ENCODE data around the gene NCKAP5.

NCKAP5 gene

DNA sequence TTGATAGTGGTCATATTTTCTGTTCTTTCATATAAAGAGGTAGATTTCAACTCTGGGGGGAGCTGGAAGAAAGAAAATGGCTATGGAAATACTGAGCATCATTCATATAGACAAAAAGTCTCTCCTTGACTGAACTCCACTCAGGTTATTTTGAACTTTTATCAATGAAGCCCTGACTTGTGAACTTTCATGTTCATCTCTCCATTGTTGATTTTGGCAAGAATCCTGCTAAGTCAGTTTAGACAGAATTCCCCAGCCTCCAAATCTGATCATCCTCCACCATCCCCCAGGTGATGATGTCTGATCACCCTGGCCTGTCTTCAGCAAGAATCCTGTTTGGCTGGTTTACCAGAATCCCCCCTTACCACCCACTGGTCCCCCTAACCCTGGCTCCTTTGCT is 395.0 kb downstream of the NCKAP5 start:
- TF ChIP-seq FOXM1 (IDR thresholded peaks at IDR 0.05; ENCODE audit: borderline replicate concordance, low read depth) (no peak), EGR1 (IDR thresholded peaks at IDR 0.05) (no peak), CREB1 (IDR thresholded peaks at IDR 0.05; ENCODE audit: low read depth) (no peak), TCF12 (IDR thresholded peaks at IDR 0.05; ENCODE audit: low read depth) (no peak), CEBPB (IDR thresholded peaks at IDR 0.05) (no peak), RAD21 (IDR thresholded peaks at IDR 0.05; ENCODE audit: low read depth) (no peak), TEAD4 (IDR thresholded peaks at IDR 0.05) (no peak), YY1 (IDR thresholded peaks at IDR 0.05; ENCODE audit: low read depth) (no peak), EP300 (IDR thresholded peaks at IDR 0.05; ENCODE audit: borderline replicate concordance) (no peak), NFIC (IDR thresholded peaks at IDR 0.05) (no peak), ZBTB7A (IDR thresholded peaks at IDR 0.05; ENCODE audit: low read depth) (no peak), TAF1 (IDR thresholded peaks at IDR 0.05; ENCODE audit: low read depth) (no peak)
- TF ChIP-seq, protein P1, sequence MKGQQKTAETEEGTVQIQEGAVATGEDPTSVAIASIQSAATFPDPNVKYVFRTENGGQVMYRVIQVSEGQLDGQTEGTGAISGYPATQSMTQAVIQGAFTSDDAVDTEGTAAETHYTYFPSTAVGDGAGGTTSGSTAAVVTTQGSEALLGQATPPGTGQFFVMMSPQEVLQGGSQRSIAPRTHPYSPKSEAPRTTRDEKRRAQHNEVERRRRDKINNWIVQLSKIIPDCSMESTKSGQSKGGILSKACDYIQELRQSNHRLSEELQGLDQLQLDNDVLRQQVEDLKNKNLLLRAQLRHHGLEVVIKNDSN (IDR thresholded peaks at IDR 0.05): no peak
- TF ChIP-seq, protein P2, sequence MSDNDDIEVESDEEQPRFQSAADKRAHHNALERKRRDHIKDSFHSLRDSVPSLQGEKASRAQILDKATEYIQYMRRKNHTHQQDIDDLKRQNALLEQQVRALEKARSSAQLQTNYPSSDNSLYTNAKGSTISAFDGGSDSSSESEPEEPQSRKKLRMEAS (IDR thresholded peaks at IDR 0.05): no peak
- TF ChIP-seq, protein P3, sequence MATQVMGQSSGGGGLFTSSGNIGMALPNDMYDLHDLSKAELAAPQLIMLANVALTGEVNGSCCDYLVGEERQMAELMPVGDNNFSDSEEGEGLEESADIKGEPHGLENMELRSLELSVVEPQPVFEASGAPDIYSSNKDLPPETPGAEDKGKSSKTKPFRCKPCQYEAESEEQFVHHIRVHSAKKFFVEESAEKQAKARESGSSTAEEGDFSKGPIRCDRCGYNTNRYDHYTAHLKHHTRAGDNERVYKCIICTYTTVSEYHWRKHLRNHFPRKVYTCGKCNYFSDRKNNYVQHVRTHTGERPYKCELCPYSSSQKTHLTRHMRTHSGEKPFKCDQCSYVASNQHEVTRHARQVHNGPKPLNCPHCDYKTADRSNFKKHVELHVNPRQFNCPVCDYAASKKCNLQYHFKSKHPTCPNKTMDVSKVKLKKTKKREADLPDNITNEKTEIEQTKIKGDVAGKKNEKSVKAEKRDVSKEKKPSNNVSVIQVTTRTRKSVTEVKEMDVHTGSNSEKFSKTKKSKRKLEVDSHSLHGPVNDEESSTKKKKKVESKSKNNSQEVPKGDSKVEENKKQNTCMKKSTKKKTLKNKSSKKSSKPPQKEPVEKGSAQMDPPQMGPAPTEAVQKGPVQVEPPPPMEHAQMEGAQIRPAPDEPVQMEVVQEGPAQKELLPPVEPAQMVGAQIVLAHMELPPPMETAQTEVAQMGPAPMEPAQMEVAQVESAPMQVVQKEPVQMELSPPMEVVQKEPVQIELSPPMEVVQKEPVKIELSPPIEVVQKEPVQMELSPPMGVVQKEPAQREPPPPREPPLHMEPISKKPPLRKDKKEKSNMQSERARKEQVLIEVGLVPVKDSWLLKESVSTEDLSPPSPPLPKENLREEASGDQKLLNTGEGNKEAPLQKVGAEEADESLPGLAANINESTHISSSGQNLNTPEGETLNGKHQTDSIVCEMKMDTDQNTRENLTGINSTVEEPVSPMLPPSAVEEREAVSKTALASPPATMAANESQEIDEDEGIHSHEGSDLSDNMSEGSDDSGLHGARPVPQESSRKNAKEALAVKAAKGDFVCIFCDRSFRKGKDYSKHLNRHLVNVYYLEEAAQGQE (IDR thresholded peaks at IDR 0.05; ENCODE audit: low read depth): no peak

DNA sequence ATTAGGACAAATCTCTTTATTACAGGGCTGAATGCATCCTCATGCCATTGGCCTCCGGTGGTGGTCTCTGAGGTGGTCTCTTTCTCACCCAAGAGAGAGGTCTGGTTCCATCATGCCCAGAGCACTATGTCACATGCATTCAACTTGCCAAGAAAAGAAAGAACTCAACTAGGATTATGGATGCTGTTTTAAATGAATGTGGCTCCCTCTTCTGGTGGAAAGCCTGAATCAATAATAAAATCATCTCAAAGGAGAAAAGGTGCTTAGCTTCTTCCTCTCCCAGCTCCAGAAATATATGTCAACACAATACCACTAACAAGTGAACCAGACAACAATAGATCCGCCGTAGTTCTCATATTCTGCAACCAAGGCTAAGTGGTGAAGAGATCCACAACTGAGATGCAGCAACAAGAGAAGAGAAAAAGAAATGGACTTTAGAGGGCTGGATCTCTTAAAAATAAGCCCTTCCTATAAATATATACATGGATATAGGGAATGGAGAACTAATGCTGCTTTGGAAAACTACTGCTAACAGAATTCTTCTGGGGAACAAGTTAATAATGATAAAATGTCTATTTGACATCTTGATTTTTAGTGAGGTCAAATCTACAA is 396.8 kb downstream of the NCKAP5 start:
- no peak for TF ChIP-seq CEBPB (IDR thresholded peaks at IDR 0.05)
- TF ChIP-seq RAD21 (IDR thresholded peaks at IDR 0.05; ENCODE audit: low read depth): peak; percentile 70
- TF ChIP-seq CREB1 (IDR thresholded peaks at IDR 0.05; ENCODE audit: low read depth): no peak
- no peak for TF ChIP-seq YY1 (IDR thresholded peaks at IDR 0.05; ENCODE audit: low read depth)
- TF ChIP-seq, protein P2 (IDR thresholded peaks at IDR 0.05): no peak

DNA sequence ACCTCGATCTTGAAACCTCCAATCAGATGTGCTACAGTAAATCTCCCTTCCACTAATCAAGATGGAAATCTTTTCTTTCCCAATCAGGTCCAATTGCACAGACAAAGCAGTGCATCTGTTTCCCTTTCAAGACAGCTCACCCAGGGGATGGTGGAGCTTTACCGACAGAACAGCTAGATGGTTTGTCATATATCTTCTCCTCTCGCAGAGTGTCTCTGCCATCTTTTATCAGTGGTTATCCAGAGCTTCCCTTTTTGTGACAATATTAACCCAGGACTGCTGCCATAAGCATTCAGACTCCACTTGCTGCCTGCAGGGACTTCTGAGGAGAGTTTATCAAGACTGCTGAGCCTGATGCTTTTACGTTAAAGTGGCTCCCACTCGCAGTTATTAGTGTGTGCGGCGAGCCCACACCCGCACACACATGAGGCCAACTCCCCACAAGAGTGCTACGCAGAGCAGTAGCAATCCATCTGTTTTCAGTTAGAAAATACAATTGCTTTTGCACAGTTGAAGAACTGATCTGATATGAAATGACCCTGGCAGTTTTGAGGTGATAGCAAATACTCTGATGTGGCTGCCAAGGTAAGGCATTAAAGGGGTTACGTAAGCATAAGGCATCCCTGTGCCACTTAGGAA is 398.9 kb downstream of the NCKAP5 start:
- no peak for TF ChIP-seq TCF12 (IDR thresholded peaks at IDR 0.05; ENCODE audit: low read depth)
- no peak for TF ChIP-seq CREB1 (IDR thresholded peaks at IDR 0.05; ENCODE audit: low read depth)
- TF ChIP-seq, protein P1 (IDR thresholded peaks at IDR 0.05): no peak

DNA sequence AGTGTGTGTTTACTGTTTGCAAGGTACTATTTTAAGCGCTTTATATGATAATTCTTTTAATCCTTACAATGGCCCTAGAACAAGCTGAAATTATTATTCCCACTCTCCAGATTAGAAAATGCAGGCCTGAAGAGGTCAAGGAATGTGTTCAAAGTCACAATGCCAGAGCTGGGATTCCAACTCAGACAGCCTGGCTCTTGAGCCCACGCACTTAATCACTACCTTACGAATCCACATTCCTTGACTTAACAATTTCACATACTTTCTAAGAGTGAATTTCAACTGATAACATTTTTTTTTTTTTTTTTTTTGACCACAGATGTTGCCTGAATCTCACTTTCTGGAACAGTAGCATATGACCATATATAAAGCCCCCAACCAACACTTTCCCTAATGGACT is 400.3 kb downstream of the NCKAP5 start:
- TF ChIP-seq, protein P1 (IDR thresholded peaks at IDR 0.05): no peak
- no peak for TF ChIP-seq NFIC (IDR thresholded peaks at IDR 0.05)
- TF ChIP-seq FOXM1 (IDR thresholded peaks at IDR 0.05; ENCODE audit: borderline replicate concordance, low read depth): no peak
- TF ChIP-seq EP300 (IDR thresholded peaks at IDR 0.05; ENCODE audit: borderline replicate concordance): no peak
- TF ChIP-seq, protein P3 (IDR thresholded peaks at IDR 0.05; ENCODE audit: low read depth): no peak
- TF ChIP-seq TEAD4 (IDR thresholded peaks at IDR 0.05): no peak
- no peak for TF ChIP-seq CEBPB (IDR thresholded peaks at IDR 0.05)
- TF ChIP-seq RAD21 (IDR thresholded peaks at IDR 0.05; ENCODE audit: low read depth): no peak
- TF ChIP-seq YY1 (IDR thresholded peaks at IDR 0.05; ENCODE audit: low read depth): no peak
- no peak for TF ChIP-seq ZBTB7A (IDR thresholded peaks at IDR 0.05; ENCODE audit: low read depth)
- TF ChIP-seq CREB1 (IDR thresholded peaks at IDR 0.05; ENCODE audit: low read depth): no peak
- TF ChIP-seq, protein P2 (IDR thresholded peaks at IDR 0.05): no peak
- no peak for TF ChIP-seq EGR1 (IDR thresholded peaks at IDR 0.05)
- TF ChIP-seq TCF12 (IDR thresholded peaks at IDR 0.05; ENCODE audit: low read depth): no peak
- TF ChIP-seq TAF1 (IDR thresholded peaks at IDR 0.05; ENCODE audit: low read depth): no peak

DNA sequence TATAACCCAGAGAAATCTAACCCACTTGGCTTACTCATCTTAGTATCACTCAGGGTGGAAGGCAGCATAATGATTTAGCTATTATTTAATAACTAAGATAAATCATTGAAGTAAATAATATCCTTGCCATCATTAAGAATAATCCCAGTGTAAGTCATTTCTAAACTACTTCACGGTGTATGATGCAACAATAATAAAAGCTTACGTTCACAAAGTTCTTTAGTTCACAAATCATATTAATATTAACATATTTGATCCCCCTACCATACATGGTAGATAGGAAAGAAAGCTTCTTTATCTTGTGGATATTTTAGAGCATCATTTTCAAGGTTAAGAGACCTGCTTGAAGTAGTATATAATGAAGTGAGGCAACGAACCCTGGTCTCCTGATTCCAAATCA is 401.0 kb downstream of the NCKAP5 start:
- TF ChIP-seq, protein P1 (IDR thresholded peaks at IDR 0.05): no peak
- TF ChIP-seq EGR1 (IDR thresholded peaks at IDR 0.05): no peak
